GM15510 (cell line): Measurements from ENCODE around the gene KPNA3.
A peak's percentile ranks its signal among the peaks of the same experiment; 100 is the strongest.

Source experiments
- POLR2A ChIP-seq: IDR thresholded peaks from 3 replicates; pipeline ENCODE4 v1.6.1; 2011; ENCODE audit warnings: borderline replicate concordance; ENCODE audit not compliant: insufficient read length; ENCODE audit errors: extremely low read depth

The KPNA3 gene

GRCh38 chr13:49731766-49732165 lies 60.7 kb downstream of the KPNA3 start:
- TF ChIP-seq POLR2A, result no peak

DNA sequence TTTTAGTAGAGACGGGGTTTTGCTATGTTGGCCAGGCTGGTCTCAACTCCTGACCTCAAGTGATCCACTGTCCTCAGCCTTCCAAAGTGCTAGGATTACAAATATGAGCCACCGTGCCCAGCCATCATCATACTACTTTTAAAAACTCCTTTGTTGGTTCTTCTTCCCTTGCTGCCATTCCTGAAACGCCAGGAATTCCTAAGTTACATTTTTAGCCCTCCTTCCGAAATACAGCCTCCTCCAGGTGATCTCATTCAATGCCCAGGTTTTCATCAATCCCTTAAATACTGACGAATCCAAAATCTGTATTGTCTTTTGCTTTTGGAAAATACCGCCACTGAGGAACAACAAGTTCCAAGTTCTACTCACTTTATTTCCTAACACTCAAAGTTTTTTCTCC lies 75.9 kb downstream of the KPNA3 start:
- no peak for TF ChIP-seq POLR2A

- TF ChIP-seq POLR2A, result no peak
Measured at GRCh38 chr13:49714757-49715156, 77.7 kb downstream of the KPNA3 start.

- no peak for TF ChIP-seq POLR2A
Measured at GRCh38 chr13:49711218-49711863, 81.1 kb downstream of the KPNA3 start.

DNA sequence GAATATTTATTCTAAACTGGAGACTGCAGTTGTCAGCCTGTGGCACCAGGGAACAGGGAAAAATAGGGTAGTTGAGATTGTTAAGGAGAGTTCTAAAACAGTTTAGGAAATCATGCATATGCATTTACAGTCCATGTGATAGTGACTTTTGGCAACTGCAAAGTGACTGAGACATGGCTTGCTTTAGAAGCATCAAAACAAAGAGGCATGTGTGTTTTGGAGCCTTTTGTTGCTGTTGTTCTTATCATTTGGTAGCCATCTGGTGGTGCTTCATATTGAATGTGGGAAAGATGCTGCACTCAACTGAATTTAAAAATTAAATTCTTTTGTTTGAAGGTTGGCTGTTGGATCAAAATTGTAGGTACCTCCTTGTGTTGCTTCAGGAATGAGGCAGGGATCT lies 91.0 kb downstream of the KPNA3 start:
- TF ChIP-seq POLR2A, result no peak

- no peak for TF ChIP-seq POLR2A
Measured at GRCh38 chr13:49697468-49697867, 95.0 kb downstream of the KPNA3 start.

DNA sequence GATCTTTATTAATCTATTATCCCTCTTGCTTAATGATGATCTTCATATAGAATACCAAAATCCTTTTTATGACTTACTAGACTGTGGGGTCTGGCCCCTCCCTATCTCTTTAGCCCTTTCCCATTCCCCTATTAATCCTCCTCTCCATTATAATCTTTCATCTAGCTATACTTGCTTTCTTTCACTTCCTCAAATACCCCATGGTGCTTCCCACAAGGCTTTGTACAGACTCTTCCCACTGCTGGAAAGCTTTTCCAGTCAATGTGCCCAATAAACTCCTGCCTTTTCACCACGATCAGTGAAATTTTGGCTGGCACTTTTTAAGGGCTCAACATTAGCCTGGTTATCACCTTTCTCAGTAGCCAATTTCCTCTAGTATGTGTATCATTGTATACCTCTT lies 98.0 kb downstream of the KPNA3 start:
- no peak for TF ChIP-seq POLR2A

- no peak for TF ChIP-seq POLR2A
Measured at GRCh38 chr13:49693877-49694276, 98.6 kb downstream of the KPNA3 start.

- TF ChIP-seq POLR2A, result no peak
Measured at GRCh38 chr13:49693191-49693733, 99.2 kb downstream of the KPNA3 start.

- peak; percentile 78 for TF ChIP-seq POLR2A
Measured at GRCh38 chr13:49690995-49691784, 101.3 kb downstream of the KPNA3 start, which contains the start of gene EBPL. Gene EBPL, minus strand, starts transcription at chr13:49691486. Its CDS starts 62 bp downstream, at chr13:49691424.

DNA sequence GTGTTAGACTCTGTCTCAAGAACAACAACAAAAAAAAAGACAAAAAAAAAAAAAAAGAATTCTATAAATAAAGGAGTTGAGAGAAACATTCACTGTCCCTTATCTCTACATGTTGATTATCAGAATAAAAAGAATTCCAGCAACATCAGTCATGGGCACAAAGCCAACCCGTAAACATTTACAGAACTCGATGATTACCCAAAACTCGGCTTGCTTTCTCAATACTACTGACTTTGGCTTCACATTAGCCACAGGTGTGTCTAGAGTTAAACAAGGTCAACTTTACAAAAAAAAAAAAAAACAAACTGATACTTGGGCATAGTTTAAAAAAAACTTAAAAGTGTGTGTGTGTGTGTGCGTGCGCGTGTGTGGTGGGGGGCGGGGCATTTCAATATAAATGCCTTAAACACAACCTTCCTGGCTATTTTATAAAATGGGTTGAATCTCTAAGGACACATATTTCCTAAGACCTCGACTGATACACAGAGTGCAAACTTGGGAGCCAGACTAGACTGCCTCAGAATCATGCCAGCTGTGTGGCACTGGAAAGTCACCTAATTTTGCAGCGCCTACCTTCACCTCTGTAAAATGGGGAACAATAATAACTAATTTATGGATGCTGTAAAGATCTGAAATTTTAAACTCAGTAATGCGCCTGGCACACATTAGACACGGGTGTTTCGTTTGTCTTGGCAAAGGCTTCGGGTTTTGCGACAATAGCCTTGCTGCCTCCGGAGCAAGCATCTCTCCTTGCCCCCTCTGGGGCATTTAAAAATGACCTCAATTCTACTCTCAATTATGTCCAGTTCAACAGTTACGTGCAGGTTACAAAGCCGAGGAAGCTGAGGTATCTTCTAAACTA lies 102.1 kb downstream of the KPNA3 start:
- no peak for TF ChIP-seq POLR2A

GRCh38 chr13:49683489-49683888 lies 109.0 kb downstream of the KPNA3 start:
- no peak for TF ChIP-seq POLR2A

GRCh38 chr13:49681842-49682435 lies 110.5 kb downstream of the KPNA3 start:
- TF ChIP-seq POLR2A, result no peak

GRCh38 chr13:49679246-49679645 lies 113.2 kb downstream of the KPNA3 start:
- no peak for TF ChIP-seq POLR2A

DNA sequence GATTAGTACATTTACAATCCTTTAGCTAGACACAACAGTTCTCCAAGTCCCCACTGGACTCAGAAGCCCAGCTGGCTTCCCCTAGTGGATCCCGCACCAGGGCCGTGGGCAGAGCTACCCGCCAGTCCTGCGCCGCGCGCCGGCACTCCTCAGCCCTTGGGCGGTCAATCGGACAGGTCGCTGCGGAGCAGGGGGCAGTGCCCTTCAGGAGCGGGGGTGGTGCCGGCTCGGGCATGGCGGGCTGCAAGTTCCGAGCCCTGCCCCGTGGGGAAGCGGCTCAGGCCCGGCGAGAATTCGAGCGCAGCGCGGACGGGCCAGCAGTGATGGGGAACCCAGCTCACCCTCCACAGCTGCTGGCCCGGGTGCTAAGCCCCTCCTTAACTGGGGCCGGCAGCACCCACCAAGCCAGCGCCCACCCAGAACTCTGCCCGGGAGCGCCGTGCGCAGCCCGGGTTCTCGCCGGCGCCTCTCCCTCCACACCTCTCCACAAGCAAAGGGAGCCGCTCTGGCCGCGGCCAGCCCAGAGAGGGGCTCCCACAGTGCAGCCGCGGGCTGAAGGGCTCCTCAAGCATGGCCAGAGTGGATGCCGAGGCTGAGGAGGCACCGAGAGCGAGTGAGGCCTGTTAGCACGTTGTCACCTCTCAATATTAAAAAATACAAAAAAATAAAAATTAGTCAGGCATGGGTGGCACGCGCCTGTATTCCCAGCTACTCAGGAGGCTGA lies 114.1 kb downstream of the KPNA3 start:
- TF ChIP-seq POLR2A, result no peak
